ENCODE results near the gene PRR27.

Gene PRR27

DNA sequence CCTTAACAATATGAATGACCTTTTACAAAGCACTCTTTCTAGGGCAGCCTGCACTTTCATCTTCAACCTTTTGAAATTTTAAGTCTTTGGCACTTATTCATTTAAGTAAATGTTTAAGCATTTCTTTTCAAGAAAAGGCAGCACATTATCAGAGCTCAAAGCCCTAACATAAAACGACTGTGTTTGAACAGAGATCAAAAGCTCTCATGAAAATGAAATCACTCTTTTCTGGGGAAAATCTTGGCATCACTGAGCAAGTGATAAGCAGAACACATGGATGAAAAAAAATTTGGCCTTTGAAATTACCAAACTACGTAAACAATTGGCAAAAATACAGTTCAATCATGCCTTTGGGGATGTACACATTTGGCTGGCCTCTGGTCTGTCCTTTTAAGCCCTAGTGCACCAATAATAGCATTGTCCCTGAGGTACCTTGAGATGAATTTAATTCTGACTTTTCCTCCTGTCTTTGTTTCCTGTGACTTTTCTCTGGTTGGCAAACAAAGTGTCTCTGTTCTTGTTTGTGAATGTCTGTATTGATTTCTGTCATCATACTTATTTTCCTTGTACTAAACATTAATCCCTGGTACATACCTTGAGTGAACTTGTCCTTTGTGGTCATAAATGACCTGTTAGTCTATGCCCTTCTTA, 28.6 kb downstream of the PRR27 start:
- DNase-seq (ENCODE audit: low spot score), result no peak
- TF ChIP-seq, protein P1, sequence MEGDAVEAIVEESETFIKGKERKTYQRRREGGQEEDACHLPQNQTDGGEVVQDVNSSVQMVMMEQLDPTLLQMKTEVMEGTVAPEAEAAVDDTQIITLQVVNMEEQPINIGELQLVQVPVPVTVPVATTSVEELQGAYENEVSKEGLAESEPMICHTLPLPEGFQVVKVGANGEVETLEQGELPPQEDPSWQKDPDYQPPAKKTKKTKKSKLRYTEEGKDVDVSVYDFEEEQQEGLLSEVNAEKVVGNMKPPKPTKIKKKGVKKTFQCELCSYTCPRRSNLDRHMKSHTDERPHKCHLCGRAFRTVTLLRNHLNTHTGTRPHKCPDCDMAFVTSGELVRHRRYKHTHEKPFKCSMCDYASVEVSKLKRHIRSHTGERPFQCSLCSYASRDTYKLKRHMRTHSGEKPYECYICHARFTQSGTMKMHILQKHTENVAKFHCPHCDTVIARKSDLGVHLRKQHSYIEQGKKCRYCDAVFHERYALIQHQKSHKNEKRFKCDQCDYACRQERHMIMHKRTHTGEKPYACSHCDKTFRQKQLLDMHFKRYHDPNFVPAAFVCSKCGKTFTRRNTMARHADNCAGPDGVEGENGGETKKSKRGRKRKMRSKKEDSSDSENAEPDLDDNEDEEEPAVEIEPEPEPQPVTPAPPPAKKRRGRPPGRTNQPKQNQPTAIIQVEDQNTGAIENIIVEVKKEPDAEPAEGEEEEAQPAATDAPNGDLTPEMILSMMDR (IDR thresholded peaks at IDR 0.05; ENCODE audit: extremely low read depth, missing control alignments), result no peak

DNA sequence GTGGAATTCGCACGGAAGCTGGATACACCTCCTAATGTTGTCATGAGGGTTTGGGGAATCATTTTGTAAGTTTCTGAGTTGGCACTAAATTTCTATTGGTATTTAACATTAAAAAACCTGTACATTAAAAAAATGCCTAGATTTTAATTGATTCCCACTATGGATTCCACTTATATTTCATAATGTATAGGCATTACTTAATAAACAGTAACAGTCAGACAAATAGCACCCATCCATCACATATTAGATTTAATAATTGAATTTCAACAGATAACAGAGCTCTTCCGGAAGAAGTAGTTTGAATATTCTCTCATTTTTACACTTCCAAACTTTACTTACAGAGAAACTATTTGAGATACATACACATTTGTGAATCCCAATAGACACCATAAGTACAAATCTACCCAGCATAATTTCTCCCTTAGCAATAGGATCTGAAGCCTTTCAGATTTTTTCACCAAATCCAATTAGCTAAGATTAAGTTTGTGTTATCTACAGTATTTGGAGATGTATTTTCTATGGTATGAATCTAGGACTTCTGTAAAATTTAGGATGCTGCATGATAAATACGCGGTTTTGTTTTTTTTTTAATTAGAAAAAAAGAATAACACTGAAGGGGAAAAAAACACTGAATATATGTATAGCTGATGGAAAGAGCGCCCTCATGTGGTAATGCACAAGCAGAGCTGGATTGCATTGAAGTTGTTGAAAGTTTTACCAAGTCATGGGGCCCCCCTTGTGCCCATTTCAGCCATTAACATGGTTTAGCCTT, 29.3 kb downstream of the PRR27 start:
- TF ChIP-seq, protein P1 (IDR thresholded peaks at IDR 0.05; ENCODE audit: extremely low read depth, missing control alignments), result peak; percentile 42
- peak; percentile 30 for DNase-seq (ENCODE audit: low spot score)

DNA sequence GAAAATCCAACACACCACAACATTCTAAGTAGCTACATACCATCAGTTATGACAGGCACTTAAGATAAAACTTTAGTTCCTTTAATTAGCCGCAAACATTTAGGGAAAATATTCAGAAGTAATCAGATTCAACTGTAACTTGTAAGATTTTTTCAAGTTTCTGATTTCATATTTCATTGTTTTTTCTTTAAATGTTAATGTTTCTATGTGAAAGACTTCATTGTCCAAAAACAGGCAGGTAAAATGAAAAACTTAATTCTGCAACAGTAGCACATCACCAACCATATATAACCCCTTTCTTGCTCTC, 29.9 kb downstream of the PRR27 start:
- no peak for DNase-seq (ENCODE audit: low spot score)

DNA sequence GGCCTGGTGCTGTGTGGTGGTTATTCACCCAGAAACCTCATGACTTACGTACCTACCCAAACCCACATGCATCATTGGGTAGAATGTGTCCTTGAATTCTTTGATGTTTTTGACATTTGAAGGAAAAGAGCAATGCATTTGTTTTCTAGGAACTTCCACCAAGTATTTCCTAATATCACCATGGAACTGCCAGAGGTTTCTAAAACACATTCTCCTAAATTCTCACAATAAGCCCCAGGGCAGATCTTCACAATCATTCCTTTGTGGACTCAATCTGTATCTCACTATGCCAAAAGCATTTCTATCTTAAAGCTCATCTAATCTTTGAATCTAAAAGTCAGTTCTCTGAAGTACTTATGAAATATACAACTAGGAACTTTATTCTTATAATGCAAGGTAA, 33.2 kb downstream of the PRR27 start:
- TF ChIP-seq, protein P1 (IDR thresholded peaks at IDR 0.05; ENCODE audit: extremely low read depth, missing control alignments), result no peak
- no peak for DNase-seq (ENCODE audit: low spot score)

More for the DNA sequence above, 29.9 kb downstream of the PRR27 start:
- TF ChIP-seq, protein P1 (IDR thresholded peaks at IDR 0.05; ENCODE audit: extremely low read depth, missing control alignments), result no peak

DNA sequence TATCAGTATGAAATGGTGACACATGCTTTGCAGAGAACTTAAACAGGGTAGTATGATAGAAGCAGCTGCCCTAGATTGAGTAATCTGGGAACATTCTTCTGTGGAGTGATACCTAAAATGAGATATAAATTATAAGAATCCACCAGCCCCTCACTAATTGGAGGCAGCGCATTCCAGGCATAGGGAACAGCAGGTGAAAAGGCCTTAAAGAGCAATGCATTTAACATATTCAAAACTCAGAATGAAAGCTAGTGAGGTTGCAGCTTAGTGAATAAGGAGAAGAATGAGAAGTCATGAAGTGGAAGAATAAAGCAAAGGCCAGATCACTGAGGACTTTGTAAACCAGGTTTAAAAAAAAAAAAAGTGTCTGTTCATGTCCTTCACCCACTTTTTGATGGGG, 36.5 kb downstream of the PRR27 start:
- TF ChIP-seq, protein P1 (IDR thresholded peaks at IDR 0.05; ENCODE audit: extremely low read depth, missing control alignments), result no peak
- DNase-seq (ENCODE audit: low spot score), result no peak

DNA sequence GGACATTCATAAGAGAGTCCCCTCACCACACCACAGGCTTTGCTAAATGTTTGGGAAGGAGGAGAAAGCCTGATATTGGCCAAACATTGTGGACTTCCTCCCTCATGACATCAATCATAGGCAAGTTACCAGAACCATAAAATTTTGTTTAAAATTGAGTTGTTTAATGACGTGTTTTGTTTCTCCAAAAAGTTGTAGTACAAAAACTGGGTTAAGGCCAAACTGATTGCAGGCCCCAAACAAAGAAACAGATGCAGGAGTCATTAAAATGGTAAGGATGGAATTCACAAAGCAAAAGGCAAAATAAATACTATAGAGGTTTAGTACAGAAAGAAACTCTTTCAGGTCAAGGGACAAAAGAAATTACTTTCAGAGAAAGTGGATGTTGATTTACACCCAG, 37.6 kb downstream of the PRR27 start:
- DNase-seq (ENCODE audit: low spot score), result no peak
- TF ChIP-seq, protein P1 (IDR thresholded peaks at IDR 0.05; ENCODE audit: extremely low read depth, missing control alignments), result no peak

DNA sequence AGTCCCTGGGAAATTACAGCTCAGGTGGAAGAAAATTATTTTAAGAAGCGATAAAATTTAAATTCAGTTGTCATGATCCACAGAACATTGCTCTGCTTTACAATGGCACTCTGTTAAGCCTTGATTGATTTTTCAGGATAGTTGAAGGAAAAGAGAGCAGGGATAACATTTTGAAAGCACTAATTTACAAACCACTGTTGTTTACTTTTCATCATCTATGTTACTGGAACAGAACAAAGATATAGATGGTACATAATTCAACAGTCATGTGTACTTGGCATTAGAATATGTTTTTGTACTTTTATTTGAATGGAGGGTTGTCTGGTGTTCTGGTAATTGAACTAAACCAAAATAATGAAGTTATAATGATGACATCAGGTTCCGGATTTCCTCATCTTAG, 38.9 kb downstream of the PRR27 start:
- no peak for DNase-seq (ENCODE audit: low spot score)
- TF ChIP-seq, protein P1 (IDR thresholded peaks at IDR 0.05; ENCODE audit: extremely low read depth, missing control alignments), result no peak

Measured in GM20000 (cell line).